Esophagus muscularis mucosa (tissue), 4 donors: Measurements from ENCODE around the gene RGS7BP. TPM values are rescaled to one million over a fixed set of nuclear protein-coding genes. Genes with fewer than 3 reads are reported as not detected.

Experiments
- DNase-seq: peaks from one replicate; pipeline ENCODE4 v3.0.0-alpha.2; 2017; ENCODE audit errors: extremely low spot score
- H3K27ac ChIP-seq, 4 donors: fragments of 200-600 bp; sonication (generic); replicated peaks in 1 of 4; 1 replicate in 3 of 4; 2 replicates in 1 of 4; pipeline ENCODE4 v1.5.1; 2016 to 2019; ENCODE audit warnings: mild to moderate bottlenecking in 1 of 4
- H3K27me3 ChIP-seq, 4 donors: fragments of 200-600 bp; sonication (generic); one replicate each; pipeline versions ENCODE4 v1.5.1 to v1.6.0; 2016 to 2019
- H3K36me3 ChIP-seq, 4 donors: fragments of 200-600 bp; sonication (generic); one replicate each; pipeline ENCODE4 v1.5.1; 2016 to 2019
- H3K4me1 ChIP-seq, 4 donors: fragments of 200-600 bp; sonication (generic); one replicate each; pipeline ENCODE4 v1.5.1; 2016 to 2019
- H3K4me3 ChIP-seq, 4 donors: fragments of 200-600 bp; sonication (generic); 1 replicate in 2 of 4; 2 replicates in 2 of 4; pipeline ENCODE4 v1.5.1; 2016 to 2019; ENCODE audit warnings: mild to moderate bottlenecking in 4 of 4, moderate library complexity in 1 of 4
- H3K9me3 ChIP-seq, 4 donors: fragments of 200-600 bp; sonication (generic); 1 replicate in 3 of 4; 2 replicates in 1 of 4; pipeline ENCODE4 v1.5.1; 2016 to 2019
- EP300 ChIP-seq: sonication (generic); formaldehyde crosslinking; IDR thresholded peaks from one replicate; pipeline ENCODE4 v1.6.1; 2017; ENCODE audit warnings: antibody characterized with exemption
- POLR2A ChIP-seq: fragments of 450-650 bp; IDR thresholded peaks from one replicate; pipeline ENCODE4 v1.6.1; 2017; ENCODE audit warnings: antibody characterized with exemption, moderate library complexity, mild to moderate bottlenecking, low read depth
- POLR2AphosphoS5 ChIP-seq, 2 donors: sonication (generic); formaldehyde crosslinking; IDR thresholded peaks; one replicate each; pipeline ENCODE4 v1.6.1; 2017; ENCODE audit warnings: antibody characterized with exemption in 2 of 2
- WGBS: methylation state at CpG from one replicate; pipeline ENCODE4 v1.1.5; 2018; 5-methylcytosine and 5-hydroxymethylcytosine counted together
- intact Hi-C: fragments of 100-400 bp; cut with DNase I; formaldehyde crosslinking; loops from one replicate; pipeline ENCODE4 v1.15.1; 2023
- total RNA-seq, 4 donors: library from RNA; depleted of rRNA; stranded (reverse); fragments of >200 nt; gene quantifications; one replicate each; pipeline versions ENCODE4 v1.1.0 to v1.2.1, GENCODE V29; 2016
- TF ChIP-seq, protein P1 (sequence below), 3 experiments: fragments of 200-600 bp in 2 of 3; fragments of 450-650 bp in 1 of 3; sonication (generic) in 2 of 3; IDR thresholded peaks; one replicate each; pipeline ENCODE4 v1.5.1; 2017 to 2019; ENCODE audit warnings: antibody characterized with exemption in 3 of 3, mild to moderate bottlenecking in 2 of 3, moderate library complexity in 1 of 3

Gene RGS7BP
- total RNA-seq, 4 donors from 2014 or later: 1.2 to 4.7 (median 4.1) TPM

DNA sequence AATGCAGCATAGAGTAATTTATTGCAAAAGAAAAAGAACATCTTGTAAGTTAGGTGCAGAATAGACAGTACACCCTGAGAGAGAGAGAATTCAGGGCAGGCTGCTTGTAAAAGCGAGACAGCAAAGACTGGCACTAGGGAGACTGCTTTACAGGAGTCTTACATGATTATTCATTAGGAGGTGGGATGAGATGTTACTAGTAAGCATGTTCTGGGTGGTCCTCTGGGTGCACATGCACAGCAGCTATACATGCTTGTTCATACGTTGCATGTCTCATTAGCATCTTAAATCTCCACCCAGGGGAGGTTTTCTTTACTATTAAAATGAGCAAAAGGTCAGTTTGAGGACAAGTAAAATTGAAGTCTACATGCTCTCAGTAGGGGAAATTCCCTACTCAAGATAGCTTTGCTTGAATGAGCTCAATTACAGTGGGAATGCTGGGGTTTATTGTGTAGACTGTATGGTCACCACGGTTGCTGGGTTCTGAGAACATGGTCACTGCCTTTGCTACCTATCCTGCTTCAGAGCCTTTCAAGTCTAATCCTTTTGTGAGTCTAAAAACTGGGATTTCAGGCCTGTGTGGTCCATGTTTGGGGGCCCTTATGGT lies 60.6 kb downstream of the RGS7BP start:
- H3K27ac ChIP-seq: no peak overlapping the region
- H3K36me3 ChIP-seq: no peaks in the 10 kb centered on the region
- no peaks in the 10 kb centered on the region for H3K4me1 ChIP-seq
- no peaks in the 10 kb centered on the region for H3K27me3 ChIP-seq
- TF ChIP-seq POLR2AphosphoS5 (IDR thresholded peaks at IDR 0.05): no peak
- TF ChIP-seq, protein P1, sequence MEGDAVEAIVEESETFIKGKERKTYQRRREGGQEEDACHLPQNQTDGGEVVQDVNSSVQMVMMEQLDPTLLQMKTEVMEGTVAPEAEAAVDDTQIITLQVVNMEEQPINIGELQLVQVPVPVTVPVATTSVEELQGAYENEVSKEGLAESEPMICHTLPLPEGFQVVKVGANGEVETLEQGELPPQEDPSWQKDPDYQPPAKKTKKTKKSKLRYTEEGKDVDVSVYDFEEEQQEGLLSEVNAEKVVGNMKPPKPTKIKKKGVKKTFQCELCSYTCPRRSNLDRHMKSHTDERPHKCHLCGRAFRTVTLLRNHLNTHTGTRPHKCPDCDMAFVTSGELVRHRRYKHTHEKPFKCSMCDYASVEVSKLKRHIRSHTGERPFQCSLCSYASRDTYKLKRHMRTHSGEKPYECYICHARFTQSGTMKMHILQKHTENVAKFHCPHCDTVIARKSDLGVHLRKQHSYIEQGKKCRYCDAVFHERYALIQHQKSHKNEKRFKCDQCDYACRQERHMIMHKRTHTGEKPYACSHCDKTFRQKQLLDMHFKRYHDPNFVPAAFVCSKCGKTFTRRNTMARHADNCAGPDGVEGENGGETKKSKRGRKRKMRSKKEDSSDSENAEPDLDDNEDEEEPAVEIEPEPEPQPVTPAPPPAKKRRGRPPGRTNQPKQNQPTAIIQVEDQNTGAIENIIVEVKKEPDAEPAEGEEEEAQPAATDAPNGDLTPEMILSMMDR (IDR thresholded peaks at IDR 0.05): no peak
- no peak for TF ChIP-seq POLR2A
- DNase-seq: no peak
- H3K4me3 ChIP-seq: no peak overlapping the region
- intact Hi-C loops: no loop called here
- no peaks in the 10 kb centered on the region for H3K9me3 ChIP-seq
- 75% methylated on average over 3 of the region's 3 CpGs for WGBS

DNA sequence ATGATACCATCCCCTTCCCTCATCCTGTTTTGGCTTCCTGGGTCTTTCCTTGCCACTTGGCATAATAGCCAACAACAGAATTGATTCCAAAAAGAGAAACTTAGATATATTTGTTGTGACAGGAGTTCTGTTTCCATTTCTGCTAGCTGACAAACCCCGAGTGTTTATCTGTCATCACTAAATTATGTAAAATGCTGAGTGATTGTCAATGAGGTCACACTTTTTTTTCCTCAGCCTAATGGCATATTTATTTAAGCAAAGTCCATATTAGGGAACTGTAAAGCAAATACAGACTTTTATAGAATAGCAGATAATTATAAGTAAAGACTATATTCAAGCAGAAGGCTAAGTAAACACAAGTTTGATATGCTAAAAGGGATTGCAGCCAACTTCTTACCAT lies 64.0 kb downstream of the RGS7BP start:
- Histone ChIP-seq H3K9me3 (no peaks in the 10 kb centered on the region), H3K27me3 (no peaks in the 10 kb centered on the region), H3K27ac (no peak overlapping the region), H3K4me3 (no peak overlapping the region), H3K36me3 (no peaks in the 10 kb centered on the region), H3K4me1 (no peaks in the 10 kb centered on the region)
- TF ChIP-seq POLR2A (no peak), EP300 (no peak), POLR2AphosphoS5 (IDR thresholded peaks at IDR 0.05) (no peak)
- TF ChIP-seq, protein P1 (IDR thresholded peaks at IDR 0.05): no peak
- WGBS: 58% methylated on average over 1 of the region's 1 CpG
- no peak for DNase-seq
- intact Hi-C loops: no loop called here

DNA sequence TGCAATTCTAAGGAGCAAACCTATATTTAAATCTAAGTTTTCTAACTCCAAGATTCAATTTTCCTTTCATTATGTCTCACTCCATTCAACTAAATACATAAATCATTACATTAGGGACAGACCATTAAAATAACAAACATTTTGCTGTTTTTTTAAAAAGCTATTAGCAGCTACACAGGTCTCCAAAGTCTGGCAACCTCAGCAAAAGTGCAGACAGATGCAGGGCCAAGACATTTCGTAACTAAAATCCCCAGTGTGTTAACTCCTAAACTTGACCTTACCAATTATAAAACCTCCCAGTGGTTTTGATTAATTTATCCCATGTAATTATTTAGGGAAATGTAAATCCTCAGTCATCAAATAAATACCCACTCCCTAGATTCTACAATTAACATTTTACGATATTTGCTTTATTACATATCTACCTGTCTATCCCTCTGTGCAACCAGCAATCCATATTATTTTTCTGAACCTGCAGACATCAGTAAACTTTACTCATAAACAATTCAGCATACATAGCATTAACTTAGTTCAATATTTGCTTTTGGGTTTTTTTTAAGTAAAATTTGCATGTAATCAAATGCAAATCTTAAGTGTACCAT lies 64.7 kb downstream of the RGS7BP start:
- DNase-seq: no peak
- Histone ChIP-seq H3K27me3 (no peaks in the 10 kb centered on the region), H3K27ac (no peak overlapping the region), H3K36me3 (no peaks in the 10 kb centered on the region), H3K4me3 (no peak overlapping the region), H3K9me3 (no peaks in the 10 kb centered on the region), H3K4me1 (no peaks in the 10 kb centered on the region)
- WGBS: 73% methylated on average over 2 of the region's 2 CpGs
- TF ChIP-seq POLR2A (no peak), POLR2AphosphoS5 (IDR thresholded peaks at IDR 0.05) (no peak), EP300 (no peak)
- TF ChIP-seq, protein P1 (IDR thresholded peaks at IDR 0.05): no peak
- intact Hi-C loops: no loop called here

DNA sequence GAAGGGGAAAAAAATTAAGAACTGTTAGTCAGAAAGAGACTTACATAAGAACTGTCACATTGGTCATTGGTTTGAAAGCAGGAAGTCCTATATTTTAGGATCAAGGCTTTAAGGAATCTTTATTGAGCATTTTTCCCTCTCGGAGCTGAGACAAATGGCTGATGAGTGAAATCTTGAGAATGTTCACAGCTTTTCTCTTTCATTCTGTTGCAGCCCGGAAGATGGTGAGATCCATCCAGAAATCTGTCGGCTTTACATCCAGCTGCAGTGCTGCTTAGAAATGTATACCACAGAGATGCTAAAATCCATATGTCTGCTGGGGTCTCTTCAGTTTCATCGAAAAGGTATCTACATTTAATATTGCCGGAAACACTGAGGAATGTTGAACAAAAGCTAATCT lies 69.7 kb downstream of the RGS7BP start:
- Histone ChIP-seq H3K27me3 (no peaks in the 10 kb centered on the region), H3K9me3 (no peaks in the 10 kb centered on the region), H3K4me3 (no peak overlapping the region), H3K4me1 (no peaks in the 10 kb centered on the region), H3K27ac (no peak overlapping the region), H3K36me3 (no peaks in the 10 kb centered on the region)
- TF ChIP-seq EP300 (no peak), POLR2A (no peak), POLR2AphosphoS5 (IDR thresholded peaks at IDR 0.05) (no peak)
- TF ChIP-seq, protein P1 (IDR thresholded peaks at IDR 0.05): no peak
- intact Hi-C loops: no loop called here
- DNase-seq: no peak
- 74% methylated on average over 5 of the region's 5 CpGs for WGBS

DNA sequence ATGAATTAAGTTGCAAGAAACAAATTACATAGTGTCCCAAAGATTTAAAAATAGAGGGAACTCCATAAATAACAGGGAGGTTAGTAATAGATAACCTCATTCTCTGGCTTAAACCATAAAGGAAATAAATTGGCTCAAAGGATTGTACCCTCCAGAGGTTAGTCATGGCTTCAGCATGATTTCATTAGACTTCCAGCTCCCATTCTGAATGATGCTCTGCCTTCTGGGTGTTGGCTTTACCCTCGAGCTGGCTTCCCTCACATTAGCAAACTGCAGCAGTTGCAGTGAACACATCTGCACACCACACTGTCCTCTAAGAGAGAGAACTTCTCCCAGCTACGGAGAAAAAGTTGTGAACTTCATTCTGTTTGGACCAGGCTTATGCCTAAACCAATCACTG lies 70.4 kb downstream of the RGS7BP start:
- Histone ChIP-seq H3K4me1 (no peaks in the 10 kb centered on the region), H3K9me3 (no peaks in the 10 kb centered on the region), H3K4me3 (no peak overlapping the region), H3K27me3 (no peaks in the 10 kb centered on the region), H3K36me3 (no peaks in the 10 kb centered on the region), H3K27ac (no peak overlapping the region)
- WGBS: 68% methylated on average over 2 of the region's 2 CpGs
- TF ChIP-seq POLR2A (no peak), EP300 (no peak), POLR2AphosphoS5 (IDR thresholded peaks at IDR 0.05) (no peak)
- TF ChIP-seq, protein P1 (IDR thresholded peaks at IDR 0.05): no peak
- DNase-seq: no peak
- intact Hi-C loops: no loop called here
